ENCODE results near the gene CUTA. TPM values are rescaled to one million over a fixed set of nuclear protein-coding genes. Genes with fewer than 3 reads are reported as not detected.

Gene CUTA
- total RNA-seq, 1 donor from 2014 or later, result 319 TPM

DNA sequence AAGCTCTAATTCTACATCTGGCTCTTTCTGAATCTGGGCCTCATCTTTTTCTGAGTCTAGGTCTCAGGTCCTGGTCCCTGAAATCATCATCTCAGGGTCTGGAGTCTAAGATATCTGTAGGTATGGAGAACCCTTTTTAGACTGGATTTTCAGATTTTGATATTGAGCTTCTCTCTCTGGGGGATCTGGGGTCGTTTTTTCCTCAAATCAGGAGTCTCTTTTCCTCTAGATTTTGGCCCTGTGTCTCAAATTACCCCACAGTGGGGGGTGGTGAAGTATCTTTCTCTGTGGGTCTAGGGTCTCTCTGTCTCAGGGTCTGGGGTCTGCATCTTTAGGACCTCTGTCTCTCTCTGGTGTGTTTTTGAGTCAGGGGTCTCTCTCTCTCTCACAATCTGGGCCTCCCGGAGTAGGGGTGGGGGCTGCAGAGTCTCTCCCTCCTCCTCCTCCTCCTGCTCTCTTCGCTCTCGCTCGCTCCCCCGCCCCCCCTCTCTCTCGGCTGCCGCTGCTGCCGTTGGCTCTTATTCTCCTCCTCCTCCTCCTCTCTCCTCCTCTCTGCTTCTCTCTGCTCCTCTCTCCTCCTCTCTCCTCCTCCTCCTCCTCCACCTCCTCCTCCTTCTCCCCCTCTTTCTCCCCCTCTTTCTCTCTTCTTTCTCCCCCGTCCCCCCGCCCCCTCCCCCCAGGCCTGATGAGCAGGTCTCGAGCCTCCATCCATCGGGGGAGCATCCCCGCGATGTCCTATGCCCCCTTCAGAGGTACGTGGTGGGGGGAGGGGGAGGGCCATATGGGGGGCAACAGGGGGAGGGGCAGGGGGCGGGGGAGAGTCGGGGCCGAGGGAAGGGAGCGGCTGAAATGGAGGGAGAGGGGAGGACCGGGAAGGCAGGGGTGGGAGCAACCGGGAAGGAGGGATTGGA is 1.9 kb upstream of the CUTA start, which contains the start of gene SYNGAP1:
Gene SYNGAP1 (plus strand): TSS at position 486 of the 911 bp plus-strand sequence. CDS start 200 bp downstream, at position 686.
- H3K9me3 Mint-ChIP-seq, result no peaks in the 10 kb centered on the region
- peaks cover 5% of the 10 kb centered on the region for H3K27me3 Mint-ChIP-seq (ENCODE audit: low read depth)
- H3K4me3 Mint-ChIP-seq, result peak within 1 kb of the TSS; percentile 96
- DNase-seq (ENCODE audit: low read depth, low spot score), result no peak
- TF ChIP-seq, protein P1, sequence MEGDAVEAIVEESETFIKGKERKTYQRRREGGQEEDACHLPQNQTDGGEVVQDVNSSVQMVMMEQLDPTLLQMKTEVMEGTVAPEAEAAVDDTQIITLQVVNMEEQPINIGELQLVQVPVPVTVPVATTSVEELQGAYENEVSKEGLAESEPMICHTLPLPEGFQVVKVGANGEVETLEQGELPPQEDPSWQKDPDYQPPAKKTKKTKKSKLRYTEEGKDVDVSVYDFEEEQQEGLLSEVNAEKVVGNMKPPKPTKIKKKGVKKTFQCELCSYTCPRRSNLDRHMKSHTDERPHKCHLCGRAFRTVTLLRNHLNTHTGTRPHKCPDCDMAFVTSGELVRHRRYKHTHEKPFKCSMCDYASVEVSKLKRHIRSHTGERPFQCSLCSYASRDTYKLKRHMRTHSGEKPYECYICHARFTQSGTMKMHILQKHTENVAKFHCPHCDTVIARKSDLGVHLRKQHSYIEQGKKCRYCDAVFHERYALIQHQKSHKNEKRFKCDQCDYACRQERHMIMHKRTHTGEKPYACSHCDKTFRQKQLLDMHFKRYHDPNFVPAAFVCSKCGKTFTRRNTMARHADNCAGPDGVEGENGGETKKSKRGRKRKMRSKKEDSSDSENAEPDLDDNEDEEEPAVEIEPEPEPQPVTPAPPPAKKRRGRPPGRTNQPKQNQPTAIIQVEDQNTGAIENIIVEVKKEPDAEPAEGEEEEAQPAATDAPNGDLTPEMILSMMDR (conservative IDR thresholded peaks at IDR 0.05), result no peak
- peak within 1 kb of the TSS; percentile 65 for H3K27ac Mint-ChIP-seq (ENCODE audit: unreplicated experiment)
- peaks cover 19% of the 10 kb centered on the region for H3K36me3 Mint-ChIP-seq (ENCODE audit: low read depth)
- peaks cover 83% of the 10 kb centered on the region for H3K4me1 Mint-ChIP-seq

DNA sequence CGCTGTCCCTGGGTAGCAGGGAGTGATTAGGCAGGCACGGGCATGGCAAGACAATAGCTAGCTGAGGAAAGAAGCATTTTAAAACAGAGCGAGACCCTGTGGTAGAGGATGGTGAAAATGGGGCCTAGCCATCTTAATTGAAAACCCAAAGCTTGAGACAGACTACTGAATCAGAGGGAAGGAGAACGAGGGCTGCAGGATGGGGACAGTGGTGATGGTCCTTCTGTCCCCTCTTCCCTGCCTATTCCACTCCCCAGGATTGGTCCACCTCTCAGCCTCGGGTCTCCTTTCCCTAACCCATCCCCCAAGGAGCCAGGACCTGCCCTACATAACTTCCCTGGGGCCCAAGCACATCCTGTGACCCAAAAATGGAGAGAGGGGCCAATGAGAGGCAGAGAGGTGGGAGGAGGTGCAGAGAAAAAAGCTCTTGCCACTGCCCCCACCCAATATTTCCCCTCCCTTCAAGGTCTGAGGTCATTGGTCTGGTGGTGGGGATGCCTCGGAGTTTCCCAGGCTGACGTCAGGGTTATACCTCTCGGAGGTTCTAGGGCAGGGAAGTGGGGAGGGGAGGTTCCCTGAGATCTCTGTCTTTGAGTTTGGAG is 884 bp upstream of the CUTA start:
- Mint-ChIP-seq H3K4me1 (peaks cover 81% of the 10 kb centered on the region), H3K4me3 (peak overlapping the region; percentile 96), H3K27me3 (ENCODE audit: low read depth) (peaks cover 9% of the 10 kb centered on the region), H3K27ac (ENCODE audit: unreplicated experiment) (peak overlapping the region; percentile 90), H3K9me3 (no peaks in the 10 kb centered on the region), H3K36me3 (ENCODE audit: low read depth) (peaks cover 16% of the 10 kb centered on the region)
- DNase-seq (ENCODE audit: low read depth, low spot score), result no peak
- TF ChIP-seq, protein P1 (conservative IDR thresholded peaks at IDR 0.05), result no peak

DNA sequence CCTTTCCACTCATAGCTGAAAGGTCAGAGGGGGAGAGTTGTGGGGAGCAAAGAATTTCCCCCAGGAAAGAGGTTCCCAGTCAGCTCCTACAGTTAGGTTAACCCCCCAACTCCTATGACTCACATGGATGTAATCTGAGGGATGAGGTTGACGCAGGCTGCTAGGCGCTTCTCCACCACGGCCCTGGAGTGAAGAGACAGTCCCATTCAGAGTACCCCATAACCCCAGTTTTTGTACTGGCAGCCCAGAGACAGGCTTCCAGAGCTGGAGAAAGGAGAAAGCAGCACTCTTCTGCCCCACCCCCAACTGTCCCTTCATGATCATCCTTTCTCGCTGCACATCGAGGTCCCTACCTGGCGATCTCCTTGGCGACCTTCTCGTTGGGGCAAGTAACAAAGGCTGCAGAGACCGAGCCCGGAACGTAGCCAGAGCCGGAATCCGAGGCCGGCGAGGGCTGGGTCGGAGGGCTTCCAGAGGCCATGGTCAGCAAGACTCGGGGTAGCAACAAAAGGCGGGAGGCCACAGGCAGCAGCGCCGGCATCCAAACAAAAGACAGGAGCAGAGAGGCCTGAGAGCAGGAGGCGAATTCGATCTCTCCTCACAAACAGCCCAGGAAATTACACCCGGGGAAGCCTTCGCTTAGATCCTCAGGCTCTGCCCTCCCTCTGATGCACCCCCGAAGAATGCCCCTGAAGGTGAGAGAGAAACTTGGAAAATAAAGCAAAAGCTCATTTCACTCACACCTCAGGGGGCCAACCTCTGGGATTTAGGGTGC is 592 bp downstream of the CUTA start:
- peak overlapping the region; percentile 96 for H3K4me3 Mint-ChIP-seq
- H3K36me3 Mint-ChIP-seq (ENCODE audit: low read depth), result peaks cover 8% of the 10 kb centered on the region
- peaks cover 15% of the 10 kb centered on the region for H3K27me3 Mint-ChIP-seq (ENCODE audit: low read depth)
- TF ChIP-seq, protein P1 (conservative IDR thresholded peaks at IDR 0.05), result no peak
- peak overlapping the region; percentile 99 for H3K27ac Mint-ChIP-seq (ENCODE audit: unreplicated experiment)
- DNase-seq (ENCODE audit: low read depth, low spot score), result no peak
- peaks cover 77% of the 10 kb centered on the region for H3K4me1 Mint-ChIP-seq
- H3K9me3 Mint-ChIP-seq, result no peaks in the 10 kb centered on the region

DNA sequence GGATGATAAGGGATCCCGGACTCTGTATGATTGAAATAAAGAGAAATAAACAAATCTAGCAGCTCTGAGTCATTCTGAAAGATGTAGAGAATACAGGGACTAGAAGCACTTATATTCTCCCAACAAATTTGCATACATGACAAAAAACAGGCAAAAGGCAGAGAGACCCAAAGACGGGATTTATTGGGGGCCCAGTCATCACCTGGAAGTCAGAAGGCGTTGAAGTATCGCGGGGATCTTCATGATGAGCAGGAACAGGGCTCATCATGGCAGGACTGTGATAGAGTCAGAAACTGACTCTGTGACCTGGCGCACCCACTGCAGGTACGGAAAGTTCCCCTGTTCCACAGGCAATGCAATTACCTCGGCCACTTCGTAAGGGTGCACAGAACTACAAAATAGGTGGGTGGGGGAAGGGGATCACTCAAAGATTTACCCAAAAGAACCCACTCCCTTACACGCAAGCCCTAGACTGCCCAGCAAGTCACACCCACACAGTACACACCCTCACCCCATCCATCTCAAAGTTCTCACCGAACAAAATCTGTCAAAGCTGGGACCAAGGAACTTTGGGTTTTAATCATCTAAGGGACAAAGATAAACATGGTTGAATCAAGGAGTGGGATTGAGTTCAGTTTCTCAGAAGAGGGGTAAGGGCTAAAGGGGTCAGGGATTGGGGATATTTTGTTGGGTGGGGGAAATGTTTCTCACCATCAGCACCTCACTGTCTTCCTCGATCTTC is 1.4 kb downstream of the CUTA start:
- peak overlapping the region; percentile 99 for H3K27ac Mint-ChIP-seq (ENCODE audit: unreplicated experiment)
- DNase-seq (ENCODE audit: low read depth, low spot score), result no peak
- TF ChIP-seq, protein P1 (conservative IDR thresholded peaks at IDR 0.05), result no peak
- H3K4me3 Mint-ChIP-seq, result peak overlapping the region; percentile 96
- no peaks in the 10 kb centered on the region for H3K9me3 Mint-ChIP-seq
- H3K27me3 Mint-ChIP-seq (ENCODE audit: low read depth), result peaks cover 18% of the 10 kb centered on the region
- peaks cover 8% of the 10 kb centered on the region for H3K36me3 Mint-ChIP-seq (ENCODE audit: low read depth)
- peaks cover 75% of the 10 kb centered on the region for H3K4me1 Mint-ChIP-seq

DNA sequence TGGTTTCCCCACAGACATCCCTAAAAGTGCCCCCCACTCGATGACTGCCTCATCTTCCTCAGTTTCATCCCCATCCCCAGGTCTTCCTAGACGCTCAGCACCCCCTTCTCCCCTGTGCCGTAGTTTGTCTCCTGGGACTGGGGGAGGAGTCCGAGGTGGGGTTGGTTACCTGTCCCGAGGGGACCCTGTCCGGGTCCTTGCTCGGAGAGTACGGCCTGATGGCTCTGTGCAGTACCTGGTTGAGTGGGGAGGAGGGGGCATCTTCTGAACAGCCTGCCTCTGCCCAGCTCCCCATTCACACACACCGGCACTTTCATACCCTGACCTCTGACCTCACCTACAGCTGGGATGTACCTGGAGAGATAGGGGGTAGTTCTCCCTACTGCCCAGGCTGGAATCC is 2.1 kb downstream of the CUTA start:
- TF ChIP-seq, protein P1 (conservative IDR thresholded peaks at IDR 0.05), result no peak
- H3K27ac Mint-ChIP-seq (ENCODE audit: unreplicated experiment), result no peak overlapping the region
- H3K36me3 Mint-ChIP-seq (ENCODE audit: low read depth), result peaks cover 8% of the 10 kb centered on the region
- no peaks in the 10 kb centered on the region for H3K9me3 Mint-ChIP-seq
- H3K27me3 Mint-ChIP-seq (ENCODE audit: low read depth), result peaks cover 20% of the 10 kb centered on the region
- peak overlapping the region; percentile 96 for H3K4me3 Mint-ChIP-seq
- no peak for DNase-seq (ENCODE audit: low read depth, low spot score)
- peaks cover 71% of the 10 kb centered on the region for H3K4me1 Mint-ChIP-seq

Data from neural crest cell (in vitro differentiated cells).